ENCODE results near the gene DNAH17.

DNA sequence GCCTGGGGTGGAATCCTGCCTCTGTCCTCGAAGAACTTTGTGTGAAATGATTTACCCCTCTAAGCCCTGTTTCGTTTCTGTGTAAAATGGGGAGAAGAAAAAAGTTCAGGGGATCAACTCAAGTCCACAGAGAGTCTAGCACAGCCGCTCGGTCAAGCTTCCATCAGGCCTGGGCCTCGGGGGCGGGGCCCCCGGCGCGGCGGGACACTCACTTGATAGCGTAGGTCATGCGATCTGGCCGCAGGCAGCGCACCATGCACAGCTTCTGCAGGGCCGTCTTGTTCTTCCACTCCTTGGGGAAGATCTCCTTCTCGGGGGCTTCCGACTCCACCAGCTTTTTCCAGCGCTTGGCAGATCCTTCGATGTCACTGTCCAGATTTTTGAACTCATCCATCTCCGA is 132.8 kb downstream of the DNAH17 start:
- TF ChIP-seq, protein P1, sequence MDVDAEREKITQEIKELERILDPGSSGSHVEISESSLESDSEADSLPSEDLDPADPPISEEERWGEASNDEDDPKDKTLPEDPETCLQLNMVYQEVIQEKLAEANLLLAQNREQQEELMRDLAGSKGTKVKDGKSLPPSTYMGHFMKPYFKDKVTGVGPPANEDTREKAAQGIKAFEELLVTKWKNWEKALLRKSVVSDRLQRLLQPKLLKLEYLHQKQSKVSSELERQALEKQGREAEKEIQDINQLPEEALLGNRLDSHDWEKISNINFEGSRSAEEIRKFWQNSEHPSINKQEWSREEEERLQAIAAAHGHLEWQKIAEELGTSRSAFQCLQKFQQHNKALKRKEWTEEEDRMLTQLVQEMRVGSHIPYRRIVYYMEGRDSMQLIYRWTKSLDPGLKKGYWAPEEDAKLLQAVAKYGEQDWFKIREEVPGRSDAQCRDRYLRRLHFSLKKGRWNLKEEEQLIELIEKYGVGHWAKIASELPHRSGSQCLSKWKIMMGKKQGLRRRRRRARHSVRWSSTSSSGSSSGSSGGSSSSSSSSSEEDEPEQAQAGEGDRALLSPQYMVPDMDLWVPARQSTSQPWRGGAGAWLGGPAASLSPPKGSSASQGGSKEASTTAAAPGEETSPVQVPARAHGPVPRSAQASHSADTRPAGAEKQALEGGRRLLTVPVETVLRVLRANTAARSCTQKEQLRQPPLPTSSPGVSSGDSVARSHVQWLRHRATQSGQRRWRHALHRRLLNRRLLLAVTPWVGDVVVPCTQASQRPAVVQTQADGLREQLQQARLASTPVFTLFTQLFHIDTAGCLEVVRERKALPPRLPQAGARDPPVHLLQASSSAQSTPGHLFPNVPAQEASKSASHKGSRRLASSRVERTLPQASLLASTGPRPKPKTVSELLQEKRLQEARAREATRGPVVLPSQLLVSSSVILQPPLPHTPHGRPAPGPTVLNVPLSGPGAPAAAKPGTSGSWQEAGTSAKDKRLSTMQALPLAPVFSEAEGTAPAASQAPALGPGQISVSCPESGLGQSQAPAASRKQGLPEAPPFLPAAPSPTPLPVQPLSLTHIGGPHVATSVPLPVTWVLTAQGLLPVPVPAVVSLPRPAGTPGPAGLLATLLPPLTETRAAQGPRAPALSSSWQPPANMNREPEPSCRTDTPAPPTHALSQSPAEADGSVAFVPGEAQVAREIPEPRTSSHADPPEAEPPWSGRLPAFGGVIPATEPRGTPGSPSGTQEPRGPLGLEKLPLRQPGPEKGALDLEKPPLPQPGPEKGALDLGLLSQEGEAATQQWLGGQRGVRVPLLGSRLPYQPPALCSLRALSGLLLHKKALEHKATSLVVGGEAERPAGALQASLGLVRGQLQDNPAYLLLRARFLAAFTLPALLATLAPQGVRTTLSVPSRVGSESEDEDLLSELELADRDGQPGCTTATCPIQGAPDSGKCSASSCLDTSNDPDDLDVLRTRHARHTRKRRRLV (CRISPR knock-in tag; IDR thresholded peaks at IDR 0.05): no peak
- TF ChIP-seq ZNF704 (CRISPR knock-in tag; IDR thresholded peaks at IDR 0.05; ENCODE audit: borderline replicate concordance): no peak
- no peak for TF ChIP-seq ZNF232 (CRISPR knock-in tag; IDR thresholded peaks at IDR 0.05; ENCODE audit: borderline replicate concordance)
- TF ChIP-seq, protein P2, sequence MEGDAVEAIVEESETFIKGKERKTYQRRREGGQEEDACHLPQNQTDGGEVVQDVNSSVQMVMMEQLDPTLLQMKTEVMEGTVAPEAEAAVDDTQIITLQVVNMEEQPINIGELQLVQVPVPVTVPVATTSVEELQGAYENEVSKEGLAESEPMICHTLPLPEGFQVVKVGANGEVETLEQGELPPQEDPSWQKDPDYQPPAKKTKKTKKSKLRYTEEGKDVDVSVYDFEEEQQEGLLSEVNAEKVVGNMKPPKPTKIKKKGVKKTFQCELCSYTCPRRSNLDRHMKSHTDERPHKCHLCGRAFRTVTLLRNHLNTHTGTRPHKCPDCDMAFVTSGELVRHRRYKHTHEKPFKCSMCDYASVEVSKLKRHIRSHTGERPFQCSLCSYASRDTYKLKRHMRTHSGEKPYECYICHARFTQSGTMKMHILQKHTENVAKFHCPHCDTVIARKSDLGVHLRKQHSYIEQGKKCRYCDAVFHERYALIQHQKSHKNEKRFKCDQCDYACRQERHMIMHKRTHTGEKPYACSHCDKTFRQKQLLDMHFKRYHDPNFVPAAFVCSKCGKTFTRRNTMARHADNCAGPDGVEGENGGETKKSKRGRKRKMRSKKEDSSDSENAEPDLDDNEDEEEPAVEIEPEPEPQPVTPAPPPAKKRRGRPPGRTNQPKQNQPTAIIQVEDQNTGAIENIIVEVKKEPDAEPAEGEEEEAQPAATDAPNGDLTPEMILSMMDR (CRISPR knock-in tag; IDR thresholded peaks at IDR 0.05): no peak
- TF ChIP-seq, protein P3, sequence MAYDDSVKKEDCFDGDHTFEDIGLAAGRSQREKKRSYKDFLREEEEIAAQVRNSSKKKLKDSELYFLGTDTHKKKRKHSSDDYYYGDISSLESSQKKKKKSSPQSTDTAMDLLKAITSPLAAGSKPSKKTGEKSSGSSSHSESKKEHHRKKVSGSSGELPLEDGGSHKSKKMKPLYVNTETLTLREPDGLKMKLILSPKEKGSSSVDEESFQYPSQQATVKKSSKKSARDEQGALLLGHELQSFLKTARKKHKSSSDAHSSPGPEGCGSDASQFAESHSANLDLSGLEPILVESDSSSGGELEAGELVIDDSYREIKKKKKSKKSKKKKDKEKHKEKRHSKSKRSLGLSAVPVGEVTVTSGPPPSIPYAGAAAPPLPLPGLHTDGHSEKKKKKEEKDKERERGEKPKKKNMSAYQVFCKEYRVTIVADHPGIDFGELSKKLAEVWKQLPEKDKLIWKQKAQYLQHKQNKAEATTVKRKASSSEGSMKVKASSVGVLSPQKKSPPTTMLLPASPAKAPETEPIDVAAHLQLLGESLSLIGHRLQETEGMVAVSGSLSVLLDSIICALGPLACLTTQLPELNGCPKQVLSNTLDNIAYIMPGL (CRISPR knock-in tag; IDR thresholded peaks at IDR 0.05; ENCODE audit: borderline replicate concordance in 1 of 2, low read depth in 1 of 2): no peak

All from HepG2 (cell line).